Measurements from ENCODE around the gene SLC39A12. TPM values are rescaled to one million over a fixed set of nuclear protein-coding genes. Genes with fewer than 3 reads are reported as not detected.

The SLC39A12 gene
- total RNA-seq, 4 donors from 2014 or later, result 0.54 TPM; not detected in 3

- H3K9me3 ChIP-seq, result no peaks in the 10 kb centered on the region
- no peaks in the 10 kb centered on the region for H3K36me3 ChIP-seq
- TF ChIP-seq POLR2A (IDR thresholded peaks at IDR 0.05) (no peak), CTCF (IDR thresholded peaks at IDR 0.05) (peak in 4 of 6 experiments; percentile 40 to 68 (median 60))
- no peak overlapping the region for H3K27ac ChIP-seq
- peak in 1 of 3 donors; percentile 60 for DNase-seq
- H3K4me1 ChIP-seq, result no peaks in the 10 kb centered on the region
- no peaks in the 10 kb centered on the region for H3K27me3 ChIP-seq
- no peak overlapping the region for H3K4me3 ChIP-seq
These were observed 41.5 kb upstream of the SLC39A12 start for GRCh38 chr10:17910125-17910789.

- Histone ChIP-seq H3K36me3 (no peaks in the 10 kb centered on the region), H3K27ac (no peak overlapping the region), H3K9me3 (no peaks in the 10 kb centered on the region), H3K4me1 (no peaks in the 10 kb centered on the region), H3K4me3 (no peak overlapping the region), H3K27me3 (no peaks in the 10 kb centered on the region)
- no peak for DNase-seq
- TF ChIP-seq CTCF (IDR thresholded peaks at IDR 0.05) (no peak), POLR2A (IDR thresholded peaks at IDR 0.05) (no peak)
These were observed 39.0 kb upstream of the SLC39A12 start for GRCh38 chr10:17912754-17913153.

- DNase-seq, result no peak
- no peaks in the 10 kb centered on the region for H3K27me3 ChIP-seq
- H3K4me3 ChIP-seq, result no peak overlapping the region
- H3K36me3 ChIP-seq, result no peaks in the 10 kb centered on the region
- H3K27ac ChIP-seq, result no peak overlapping the region
- no peaks in the 10 kb centered on the region for H3K9me3 ChIP-seq
- H3K4me1 ChIP-seq, result no peaks in the 10 kb centered on the region
- no peak for TF ChIP-seq POLR2A (IDR thresholded peaks at IDR 0.05)
- TF ChIP-seq CTCF (IDR thresholded peaks at IDR 0.05), result no peak
These were observed 38.1 kb upstream of the SLC39A12 start for GRCh38 chr10:17913604-17914003.

GRCh38 chr10:17914169-17915045, 37.3 kb upstream of the SLC39A12 start:
- no peaks in the 10 kb centered on the region for H3K4me1 ChIP-seq
- no peaks in the 10 kb centered on the region for H3K27me3 ChIP-seq
- H3K4me3 ChIP-seq, result no peak overlapping the region
- DNase-seq, result no peak
- TF ChIP-seq CTCF (IDR thresholded peaks at IDR 0.05) (no peak), POLR2A (IDR thresholded peaks at IDR 0.05) (no peak)
- H3K36me3 ChIP-seq, result no peaks in the 10 kb centered on the region
- H3K27ac ChIP-seq, result no peak overlapping the region
- no peaks in the 10 kb centered on the region for H3K9me3 ChIP-seq

- Histone ChIP-seq H3K27me3 (no peaks in the 10 kb centered on the region), H3K36me3 (no peaks in the 10 kb centered on the region), H3K9me3 (no peaks in the 10 kb centered on the region), H3K4me3 (no peak overlapping the region), H3K4me1 (no peaks in the 10 kb centered on the region), H3K27ac (no peak overlapping the region)
- TF ChIP-seq POLR2A (IDR thresholded peaks at IDR 0.05) (no peak), CTCF (IDR thresholded peaks at IDR 0.05) (no peak)
- DNase-seq, result no peak
These were observed 36.5 kb upstream of the SLC39A12 start for GRCh38 chr10:17915181-17915580.
